A549 (cell line): Measurements from ENCODE around the gene TUNAR.

Experiments used
- CBX2 ChIP-seq: fragments of 200-600 bp; sonication (generic); IDR thresholded peaks from 2 replicates; pipeline ENCODE4 v1.6.1; 2016; ENCODE audit warnings: low read depth, mild to moderate bottlenecking, borderline replicate concordance
- CHD2 ChIP-seq: fragments of 150-350 bp; IDR thresholded peaks from 2 replicates; pipeline ENCODE4 v1.6.1; 2014; ENCODE audit warnings: low read length; ENCODE audit not compliant: partially characterized antibody
- ESRRA ChIP-seq: fragments of 150-350 bp; IDR thresholded peaks from 2 replicates; pipeline ENCODE4 v1.6.1; 2014; ENCODE audit warnings: mild to moderate bottlenecking, low read length, borderline replicate concordance
- MAFK ChIP-seq: fragments of 450-650 bp; IDR thresholded peaks from 2 replicates; pipeline ENCODE4 v1.6.1; 2014; ENCODE audit not compliant: partially characterized antibody
- POLR2A ChIP-seq: IDR thresholded peaks from 2 replicates; pipeline ENCODE4 v1.6.1; 2012; ENCODE audit warnings: mild to moderate bottlenecking, low read length
- RCOR1 ChIP-seq: fragments of 150-350 bp; IDR thresholded peaks from 2 replicates; pipeline ENCODE4 v1.6.1; 2014; ENCODE audit warnings: antibody characterized with exemption, low read length, low read depth
- RFX5 ChIP-seq: fragments of 450-650 bp; IDR thresholded peaks from 2 replicates; pipeline ENCODE4 v1.7.1; 2014; ENCODE audit warnings: antibody characterized with exemption, mild to moderate bottlenecking, moderate library complexity
- TF ChIP-seq, protein P1 (sequence below): fragments of >200 bp; sonication (Bioruptor Twin); formaldehyde crosslinking; IDR thresholded peaks from 3 replicates; pipeline ENCODE4 v1.5.1; 2016
- TF ChIP-seq, protein P2 (sequence below): IDR thresholded peaks from 2 replicates; pipeline ENCODE4 v1.6.1; 2012
- TF ChIP-seq, protein P3 (sequence below): fragments of 250-450 bp; sonication (Bioruptor Pico); IDR thresholded peaks from 2 replicates; pipeline ENCODE4 v1.5.0; 2021; ENCODE audit warnings: mild to moderate bottlenecking, moderate library complexity, borderline replicate concordance

DNA sequence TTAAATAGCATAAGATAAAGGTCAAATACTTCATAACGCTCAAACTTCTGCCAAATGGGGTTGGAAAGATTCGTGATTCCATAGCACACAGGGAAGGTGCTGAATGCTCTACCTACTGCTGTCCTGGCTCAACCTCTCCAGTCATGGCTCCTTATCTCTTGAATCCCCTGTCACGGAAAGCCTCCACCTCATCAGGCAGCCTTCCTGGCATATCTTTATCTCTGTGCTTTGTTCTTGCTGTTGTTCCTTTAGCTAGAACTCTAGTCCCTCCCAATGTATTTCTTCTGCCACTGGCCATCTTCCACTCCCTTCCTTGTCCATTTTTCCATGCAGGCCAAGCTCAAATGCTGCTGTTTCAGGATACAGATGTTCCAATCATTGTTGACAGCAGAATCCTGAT, 26.9 kb upstream of the TUNAR start:
- TF ChIP-seq, protein P1, sequence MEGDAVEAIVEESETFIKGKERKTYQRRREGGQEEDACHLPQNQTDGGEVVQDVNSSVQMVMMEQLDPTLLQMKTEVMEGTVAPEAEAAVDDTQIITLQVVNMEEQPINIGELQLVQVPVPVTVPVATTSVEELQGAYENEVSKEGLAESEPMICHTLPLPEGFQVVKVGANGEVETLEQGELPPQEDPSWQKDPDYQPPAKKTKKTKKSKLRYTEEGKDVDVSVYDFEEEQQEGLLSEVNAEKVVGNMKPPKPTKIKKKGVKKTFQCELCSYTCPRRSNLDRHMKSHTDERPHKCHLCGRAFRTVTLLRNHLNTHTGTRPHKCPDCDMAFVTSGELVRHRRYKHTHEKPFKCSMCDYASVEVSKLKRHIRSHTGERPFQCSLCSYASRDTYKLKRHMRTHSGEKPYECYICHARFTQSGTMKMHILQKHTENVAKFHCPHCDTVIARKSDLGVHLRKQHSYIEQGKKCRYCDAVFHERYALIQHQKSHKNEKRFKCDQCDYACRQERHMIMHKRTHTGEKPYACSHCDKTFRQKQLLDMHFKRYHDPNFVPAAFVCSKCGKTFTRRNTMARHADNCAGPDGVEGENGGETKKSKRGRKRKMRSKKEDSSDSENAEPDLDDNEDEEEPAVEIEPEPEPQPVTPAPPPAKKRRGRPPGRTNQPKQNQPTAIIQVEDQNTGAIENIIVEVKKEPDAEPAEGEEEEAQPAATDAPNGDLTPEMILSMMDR: no peak
- TF ChIP-seq POLR2A: no peak
- TF ChIP-seq, protein P2, sequence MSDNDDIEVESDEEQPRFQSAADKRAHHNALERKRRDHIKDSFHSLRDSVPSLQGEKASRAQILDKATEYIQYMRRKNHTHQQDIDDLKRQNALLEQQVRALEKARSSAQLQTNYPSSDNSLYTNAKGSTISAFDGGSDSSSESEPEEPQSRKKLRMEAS: no peak
- TF ChIP-seq MAFK: no peak
- TF ChIP-seq, protein P3, sequence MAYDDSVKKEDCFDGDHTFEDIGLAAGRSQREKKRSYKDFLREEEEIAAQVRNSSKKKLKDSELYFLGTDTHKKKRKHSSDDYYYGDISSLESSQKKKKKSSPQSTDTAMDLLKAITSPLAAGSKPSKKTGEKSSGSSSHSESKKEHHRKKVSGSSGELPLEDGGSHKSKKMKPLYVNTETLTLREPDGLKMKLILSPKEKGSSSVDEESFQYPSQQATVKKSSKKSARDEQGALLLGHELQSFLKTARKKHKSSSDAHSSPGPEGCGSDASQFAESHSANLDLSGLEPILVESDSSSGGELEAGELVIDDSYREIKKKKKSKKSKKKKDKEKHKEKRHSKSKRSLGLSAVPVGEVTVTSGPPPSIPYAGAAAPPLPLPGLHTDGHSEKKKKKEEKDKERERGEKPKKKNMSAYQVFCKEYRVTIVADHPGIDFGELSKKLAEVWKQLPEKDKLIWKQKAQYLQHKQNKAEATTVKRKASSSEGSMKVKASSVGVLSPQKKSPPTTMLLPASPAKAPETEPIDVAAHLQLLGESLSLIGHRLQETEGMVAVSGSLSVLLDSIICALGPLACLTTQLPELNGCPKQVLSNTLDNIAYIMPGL (CRISPR knock-in tag): no peak
- no peak for TF ChIP-seq ESRRA
- no peak for TF ChIP-seq CHD2
- no peak for TF ChIP-seq RFX5
- no peak for TF ChIP-seq CBX2
- no peak for TF ChIP-seq RCOR1
